ENCODE results near the gene S100A14. TPM values are rescaled to one million over a fixed set of nuclear protein-coding genes. Genes with fewer than 3 reads are reported as not detected.
A peak's percentile ranks its signal among the peaks of the same experiment; 100 is the strongest.

S100A14 gene
- total and polyA plus RNA-seq, 2 of the 13 experiments (the other 11 are each of a cell fraction or from before 2014, with no cell fraction given), result 1.4 to 7.7 TPM

- TF ChIP-seq ZNF362 (CRISPR knock-in tag; IDR thresholded peaks at IDR 0.05; ENCODE audit: borderline replicate concordance) (no peak), SNAPC4 (CRISPR knock-in tag; IDR thresholded peaks at IDR 0.05) (peak; percentile 93), ZNF841 (CRISPR knock-in tag; IDR thresholded peaks at IDR 0.05; ENCODE audit: borderline replicate concordance) (no peak), UBTF (CRISPR knock-in tag; IDR thresholded peaks at IDR 0.05) (peak; percentile 52), TAF1 (CRISPR knock-in tag; IDR thresholded peaks at IDR 0.05) (peak; percentile 78), ZNF292 (CRISPR knock-in tag; IDR thresholded peaks at IDR 0.05; ENCODE audit: borderline replicate concordance, low read depth) (no peak), GMEB2 (CRISPR knock-in tag; IDR thresholded peaks at IDR 0.05; ENCODE audit: low read depth) (peak; percentile 50; the same call in 1 of the 2 replicates), GABPA (IDR thresholded peaks at IDR 0.05; ENCODE audit: low read depth, low read length) (peak; percentile 48; the same call in 1 of the 2 replicates), GABPA (CRISPR knock-in tag; IDR thresholded peaks at IDR 0.05; ENCODE audit: low read depth) (peak; percentile 82), ZKSCAN5 (CRISPR knock-in tag; IDR thresholded peaks at IDR 0.05) (no peak), JUN (CRISPR knock-in tag; IDR thresholded peaks at IDR 0.05) (no peak)
- TF ChIP-seq, protein P1, sequence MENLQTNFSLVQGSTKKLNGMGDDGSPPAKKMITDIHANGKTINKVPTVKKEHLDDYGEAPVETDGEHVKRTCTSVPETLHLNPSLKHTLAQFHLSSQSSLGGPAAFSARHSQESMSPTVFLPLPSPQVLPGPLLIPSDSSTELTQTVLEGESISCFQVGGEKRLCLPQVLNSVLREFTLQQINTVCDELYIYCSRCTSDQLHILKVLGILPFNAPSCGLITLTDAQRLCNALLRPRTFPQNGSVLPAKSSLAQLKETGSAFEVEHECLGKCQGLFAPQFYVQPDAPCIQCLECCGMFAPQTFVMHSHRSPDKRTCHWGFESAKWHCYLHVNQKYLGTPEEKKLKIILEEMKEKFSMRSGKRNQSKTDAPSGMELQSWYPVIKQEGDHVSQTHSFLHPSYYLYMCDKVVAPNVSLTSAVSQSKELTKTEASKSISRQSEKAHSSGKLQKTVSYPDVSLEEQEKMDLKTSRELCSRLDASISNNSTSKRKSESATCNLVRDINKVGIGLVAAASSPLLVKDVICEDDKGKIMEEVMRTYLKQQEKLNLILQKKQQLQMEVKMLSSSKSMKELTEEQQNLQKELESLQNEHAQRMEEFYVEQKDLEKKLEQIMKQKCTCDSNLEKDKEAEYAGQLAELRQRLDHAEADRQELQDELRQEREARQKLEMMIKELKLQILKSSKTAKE (CRISPR knock-in tag; IDR thresholded peaks at IDR 0.05; ENCODE audit: borderline replicate concordance), result no peak
- TF ChIP-seq, protein P2, sequence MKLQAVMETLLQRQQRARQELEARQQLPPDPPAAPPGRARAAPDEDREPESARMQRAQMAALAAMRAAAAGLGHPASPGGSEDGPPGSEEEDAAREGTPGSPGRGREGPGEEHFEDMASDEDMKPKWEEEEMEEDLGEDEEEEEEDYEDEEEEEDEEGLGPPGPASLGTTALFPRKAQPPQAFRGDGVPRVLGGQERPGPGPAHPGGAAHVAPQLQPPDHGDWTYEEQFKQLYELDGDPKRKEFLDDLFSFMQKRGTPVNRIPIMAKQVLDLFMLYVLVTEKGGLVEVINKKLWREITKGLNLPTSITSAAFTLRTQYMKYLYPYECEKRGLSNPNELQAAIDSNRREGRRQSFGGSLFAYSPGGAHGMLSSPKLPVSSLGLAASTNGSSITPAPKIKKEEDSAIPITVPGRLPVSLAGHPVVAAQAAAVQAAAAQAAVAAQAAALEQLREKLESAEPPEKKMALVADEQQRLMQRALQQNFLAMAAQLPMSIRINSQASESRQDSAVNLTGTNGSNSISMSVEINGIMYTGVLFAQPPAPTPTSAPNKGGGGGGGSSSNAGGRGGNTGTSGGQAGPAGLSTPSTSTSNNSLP (IDR thresholded peaks at IDR 0.05; ENCODE audit: low read depth, low read length), result no peak
Measured at GRCh38 chr1:153658400-153659174, 42.5 kb upstream of the S100A14 start, which contains the start of gene SNAPIN (continued).

All from HepG2 (cell line).